GM19438 (cell line): ENCODE results near the gene TPRKB.
"Not testable (repeated sequence)": the region's sequence is repeated elsewhere in the genome, so short reads cannot be mapped to it uniquely, and the experiment has no call there.

ENCODE experiments used
- ATAC-seq: cut with Tn5 transposase; IDR thresholded peaks from one replicate; pipeline ENCODE4 v1.9.1; 2021; ENCODE audit warnings: low read depth; ENCODE audit not compliant: unreplicated experiment

TPRKB gene

GRCh38 chr2:73746015-73746876 lies 9.1 kb upstream of the TPRKB start:
- no peak for ATAC-seq

- ATAC-seq = no peak
Observed at GRCh38 chr2:73740767-73741166, 3.6 kb upstream of the TPRKB start.

DNA sequence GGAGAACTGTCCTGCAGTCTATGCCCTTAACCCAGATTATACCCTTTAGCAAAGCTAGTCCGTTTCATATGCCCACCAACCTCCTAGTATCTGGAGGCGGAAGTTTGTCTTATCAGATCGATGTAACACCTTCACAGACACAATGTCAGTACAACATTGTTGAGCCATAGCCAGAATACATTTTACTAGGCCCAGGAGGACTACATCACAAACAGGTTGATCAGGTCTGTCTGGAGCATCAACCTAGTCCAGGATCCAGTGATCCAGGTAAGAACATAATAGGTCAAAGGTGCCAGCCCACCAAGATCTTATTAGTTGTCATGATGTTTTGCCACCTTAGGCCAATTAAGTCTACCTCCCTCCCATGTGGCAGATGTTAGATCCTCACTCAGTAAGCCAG lies 2.0 kb upstream of the TPRKB start:
- ATAC-seq = no peak

- no peak for ATAC-seq
Observed at GRCh38 chr2:73736378-73736777, 767 bp downstream of the TPRKB start.

GRCh38 chr2:73730810-73731209 lies 6.3 kb downstream of the TPRKB start:
- ATAC-seq = no peak

GRCh38 chr2:73728711-73729110 lies 8.4 kb downstream of the TPRKB start:
- ATAC-seq = no peak

- ATAC-seq = no peak
Observed at GRCh38 chr2:73728043-73728442, 9.1 kb downstream of the TPRKB start.

DNA sequence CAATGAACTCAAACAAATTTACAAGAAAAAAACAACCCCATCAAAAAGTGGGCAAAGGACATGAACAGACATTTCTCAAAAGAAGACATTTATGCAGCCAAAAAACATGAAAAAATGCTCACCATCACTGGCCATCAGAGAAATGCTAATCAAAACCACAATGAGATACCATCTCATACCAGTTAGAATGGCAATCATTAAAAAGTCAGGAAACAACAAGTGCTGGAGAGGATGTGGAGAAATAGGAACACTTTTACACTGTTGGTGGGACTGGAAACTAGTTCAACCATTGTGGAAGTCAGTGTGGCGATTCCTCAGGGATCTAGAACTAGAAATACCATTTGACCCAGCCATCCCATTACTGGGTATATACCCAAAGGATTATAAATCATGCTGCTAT lies 10.5 kb downstream of the TPRKB start:
- not testable (repeated sequence) for ATAC-seq

DNA sequence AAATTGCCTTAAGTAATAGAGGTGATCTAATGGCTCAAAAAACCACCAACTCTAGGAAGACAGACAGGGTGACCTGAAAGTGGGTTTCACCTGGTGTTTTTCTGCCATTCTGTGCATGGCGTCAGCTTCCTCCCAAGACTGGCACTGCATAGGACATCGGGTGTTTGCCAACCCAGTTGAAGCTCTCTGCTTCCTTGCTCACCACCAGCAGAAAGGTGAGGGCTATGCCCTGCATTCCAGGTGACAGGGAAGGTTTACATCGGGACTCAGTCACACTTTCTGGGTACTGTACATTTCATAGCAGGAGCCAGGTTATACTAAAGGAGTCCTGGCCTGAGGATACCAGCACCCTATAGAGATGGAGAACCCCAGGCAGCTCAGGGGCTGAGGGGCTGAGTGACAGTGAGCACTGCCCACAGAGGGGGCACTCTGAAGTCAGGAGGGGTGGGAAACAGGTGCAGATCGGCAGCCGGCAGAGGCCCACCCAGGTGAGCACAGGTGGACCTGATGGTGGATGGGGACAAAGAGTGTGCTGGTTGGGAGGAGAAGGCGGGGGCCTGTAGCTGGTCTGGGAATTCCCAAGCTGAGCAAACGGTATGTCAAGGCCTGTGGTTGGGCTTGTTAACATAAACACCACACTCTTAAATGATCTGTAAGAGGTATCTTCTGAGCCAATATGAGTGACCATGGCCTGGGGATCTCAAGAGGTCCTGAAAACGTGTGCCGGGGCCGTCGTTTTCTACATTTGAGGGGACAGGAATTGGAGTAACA lies 18.1 kb downstream of the TPRKB start:
- ATAC-seq = no peak

GRCh38 chr2:73718421-73718820 lies 18.7 kb downstream of the TPRKB start:
- ATAC-seq = no peak

DNA sequence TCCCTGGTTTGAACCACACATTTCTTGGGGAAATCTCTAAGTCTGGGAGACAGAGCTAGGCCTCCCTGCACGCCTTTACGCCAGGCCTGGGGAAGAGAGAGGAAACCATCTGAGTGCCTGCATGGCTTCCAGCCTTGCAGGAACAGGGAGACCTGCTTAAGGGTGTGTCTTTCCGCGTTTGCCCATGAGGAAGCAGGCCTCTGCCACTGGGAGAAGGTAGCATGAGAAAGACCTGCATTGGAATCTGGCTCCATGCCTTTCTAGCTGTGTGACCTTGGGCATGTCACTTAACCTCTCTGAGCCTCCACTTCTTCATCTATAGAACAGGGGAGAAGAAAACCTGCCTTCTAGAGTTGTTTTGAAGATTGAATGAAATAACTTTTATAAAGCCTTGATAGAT lies 19.4 kb downstream of the TPRKB start:
- ATAC-seq = not testable (repeated sequence)

DNA sequence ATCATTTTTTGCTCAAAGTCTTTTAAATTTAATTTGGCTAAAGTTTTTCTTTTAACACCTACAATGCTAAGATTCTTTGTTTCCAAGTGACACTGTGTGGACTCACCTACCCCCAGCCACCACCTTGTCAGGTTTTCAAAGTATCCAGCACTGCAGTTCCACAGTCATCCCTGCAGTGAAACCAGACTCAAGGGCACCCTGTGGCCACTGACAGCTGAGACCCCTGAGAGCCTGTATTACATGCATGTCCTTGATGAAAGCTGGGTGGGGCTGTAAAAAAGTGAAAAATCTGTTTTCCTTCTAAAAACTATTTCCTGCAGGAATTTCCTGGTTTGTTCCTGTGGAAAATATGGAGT lies 19.9 kb downstream of the TPRKB start:
- ATAC-seq = no peak

DNA sequence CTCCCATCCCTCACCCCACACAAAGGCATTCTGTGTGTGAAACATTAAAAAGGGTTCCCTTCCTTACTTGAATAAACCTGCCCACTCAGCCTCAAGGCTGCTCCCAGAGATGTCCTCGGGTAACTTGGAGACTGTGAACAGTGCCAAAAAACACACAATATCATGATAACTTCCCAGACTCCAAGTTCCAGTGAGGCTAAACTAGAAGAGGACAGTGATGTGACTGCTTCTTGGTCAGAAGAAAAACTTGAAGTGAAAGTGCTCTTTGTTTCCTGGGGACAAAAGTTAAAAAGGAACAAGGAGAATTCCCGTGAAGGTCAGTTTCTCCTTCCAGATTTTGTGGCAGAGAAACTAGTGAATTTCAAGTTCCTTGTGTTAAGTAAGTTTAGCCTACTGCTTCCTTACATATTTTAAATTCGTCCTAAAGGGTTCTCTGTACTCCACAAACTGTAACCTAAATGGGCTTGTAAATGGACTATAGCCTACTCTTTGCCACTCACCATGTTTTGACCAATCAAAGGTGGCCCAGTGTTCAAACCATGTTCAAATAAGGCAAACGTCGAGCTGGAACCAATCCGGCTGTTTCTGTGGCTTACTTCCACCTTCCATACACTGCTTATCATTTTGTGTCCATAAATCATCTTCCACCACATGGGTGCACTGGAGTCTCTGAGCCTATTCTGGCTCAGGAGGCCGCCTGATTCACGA lies 20.4 kb downstream of the TPRKB start:
- ATAC-seq = no peak

DNA sequence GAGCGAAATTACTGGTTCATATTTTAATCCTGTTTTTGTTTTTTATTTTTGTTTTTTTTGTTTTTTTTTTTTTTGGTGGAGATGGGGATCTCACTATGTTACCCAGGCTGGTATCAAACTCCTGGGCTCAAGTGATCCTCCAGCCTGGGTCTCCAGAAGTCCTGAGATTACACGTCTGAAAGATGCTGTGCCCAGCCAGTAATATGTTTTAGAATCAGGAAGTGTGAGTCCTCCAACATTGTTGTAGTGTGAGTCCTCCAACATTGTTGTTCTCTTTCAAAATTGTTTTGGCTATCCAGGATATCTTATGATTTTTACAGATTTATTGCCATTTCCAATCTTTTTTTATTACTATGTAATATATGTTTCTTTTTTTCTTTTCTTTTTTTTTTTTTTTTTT lies 23.1 kb downstream of the TPRKB start:
- ATAC-seq = no peak

GRCh38 chr2:73708527-73708926 lies 28.6 kb downstream of the TPRKB start:
- ATAC-seq = no peak

- no peak for ATAC-seq
Observed at GRCh38 chr2:73707636-73708035, 29.5 kb downstream of the TPRKB start.

DNA sequence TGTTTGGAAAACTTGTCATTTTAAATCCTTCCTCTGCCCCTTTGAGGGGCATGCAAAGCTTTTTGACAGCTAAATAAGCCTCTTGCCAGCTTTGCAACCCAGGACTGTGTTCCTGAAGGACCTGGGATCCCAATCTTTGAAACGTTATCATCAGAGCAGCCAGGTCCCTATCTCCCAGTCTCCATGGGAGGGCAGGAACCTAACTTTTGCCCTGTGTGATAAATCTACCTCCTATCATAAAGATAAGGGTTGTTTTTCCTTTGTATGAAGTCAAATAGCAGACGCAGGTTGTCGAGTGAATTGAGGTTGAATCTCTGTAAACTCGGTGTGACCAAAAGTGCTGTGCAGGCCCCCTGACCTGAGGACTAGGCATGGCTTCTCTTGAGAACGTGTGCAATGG lies 30.1 kb downstream of the TPRKB start:
- ATAC-seq = no peak

GRCh38 chr2:73705091-73705490 lies 32.1 kb downstream of the TPRKB start:
- ATAC-seq = no peak

DNA sequence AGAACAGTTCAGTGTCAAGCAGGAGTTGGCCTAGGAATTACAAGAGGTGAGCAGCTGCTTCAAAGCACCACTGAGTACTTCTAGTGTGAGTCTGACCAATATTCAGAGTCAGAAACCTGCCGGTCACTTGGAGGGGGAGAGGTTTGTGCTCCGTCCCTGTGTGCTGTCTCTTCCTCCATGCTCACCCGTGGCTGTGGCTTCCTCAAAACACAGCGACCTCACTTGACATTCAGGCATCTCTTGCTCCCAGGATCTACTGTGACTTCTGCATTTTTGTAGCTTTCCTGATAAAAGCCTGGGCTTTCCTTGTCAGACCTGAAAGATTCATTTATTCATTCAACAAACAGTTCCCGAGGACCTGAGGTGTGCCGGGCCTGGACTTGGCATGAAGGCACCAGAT lies 32.9 kb downstream of the TPRKB start:
- no peak for ATAC-seq

DNA sequence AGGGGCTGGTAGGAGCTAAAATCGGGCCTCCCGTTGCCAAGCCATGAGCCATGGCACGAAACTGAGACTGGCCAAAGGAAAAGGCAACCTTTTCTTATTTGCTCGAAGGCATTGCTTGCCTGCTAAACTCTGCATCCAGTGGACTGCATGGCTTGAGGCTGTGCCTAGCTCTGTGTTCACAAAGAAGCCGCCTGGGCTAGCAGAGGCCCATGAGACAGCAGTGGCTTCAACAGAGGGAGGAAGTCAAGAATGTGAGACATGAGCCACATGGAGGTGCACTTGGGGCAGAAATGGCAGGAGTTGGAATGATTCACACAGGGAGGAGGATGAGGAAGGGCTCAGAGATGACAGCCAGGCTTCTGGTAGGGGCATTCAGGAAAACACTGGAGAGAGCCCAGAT lies 33.5 kb downstream of the TPRKB start:
- no peak for ATAC-seq

DNA sequence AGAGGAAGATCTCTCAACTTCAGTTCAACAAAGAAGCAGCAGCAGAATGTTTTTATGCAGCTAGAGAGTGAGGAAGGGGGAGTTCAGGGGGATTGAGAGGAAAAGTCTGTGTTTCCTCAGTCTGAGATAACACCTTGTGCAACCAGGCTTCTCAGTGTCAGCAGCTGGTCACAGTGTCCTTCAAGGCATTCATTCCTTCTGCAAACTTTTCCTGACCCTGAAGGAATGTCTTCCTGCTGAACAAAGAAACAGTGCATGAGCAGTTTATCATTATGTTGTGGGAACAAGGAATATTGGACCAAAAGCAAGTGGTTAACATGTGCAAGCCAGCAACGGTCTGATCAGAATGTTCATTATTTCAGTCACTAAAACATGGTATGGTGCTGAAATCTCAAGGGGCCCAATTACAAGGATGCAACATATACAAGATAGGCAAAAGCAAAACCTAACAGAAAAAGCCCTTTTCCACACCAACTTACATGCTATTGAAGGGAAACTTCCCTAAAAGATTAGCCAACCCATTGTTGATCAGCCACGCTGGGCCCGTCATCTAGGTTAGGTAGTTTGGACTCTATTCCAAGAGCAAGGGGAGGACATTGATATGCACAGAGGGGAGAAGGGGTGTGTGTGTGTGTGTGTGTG lies 34.2 kb downstream of the TPRKB start:
- ATAC-seq = not testable (repeated sequence)
